Measurements from ENCODE around the gene PKP3. TPM values are rescaled to one million over a fixed set of nuclear protein-coding genes. Genes with fewer than 3 reads are reported as not detected.

The PKP3 gene
- polyA plus RNA-seq, 4 donors: 72.5 to 152 (median 111) TPM

GRCh38 chr11:351411-351810 lies 42.6 kb upstream of the PKP3 start:
- no peaks in the 10 kb centered on the region for H3K36me3 ChIP-seq (ENCODE audit: control insufficient read depth in 3 of 3, insufficient read depth in 2 of 3, low read depth in 1 of 3, low read length in 3 of 3)
- 95 to 96% (median 96%) methylated on average over 14 of the region's 14 CpGs for WGBS, 3 donors
- H3K27ac ChIP-seq (ENCODE audit: low read depth in 1 of 3, low read length in 2 of 3): no peak overlapping the region
- FAIRE-seq (no peak), DNase-seq (no peak)
- H3K27me3 ChIP-seq (ENCODE audit: control insufficient read depth in 3 of 3, insufficient read depth in 3 of 3, low read length in 3 of 3): no peaks in the 10 kb centered on the region
- H3K4me1 ChIP-seq (ENCODE audit: control insufficient read depth in 3 of 3, insufficient read depth in 2 of 3, low read depth in 1 of 3, low read length in 2 of 3): peaks cover 0 to 44% (median 5%) of the 10 kb centered on the region in 3 donors
- no peak overlapping the region for H3K4me3 ChIP-seq (ENCODE audit: low read depth in 1 of 3, low read length in 3 of 3)
- no peaks in the 10 kb centered on the region for H3K9me3 ChIP-seq (ENCODE audit: control insufficient read depth in 2 of 2, insufficient read depth in 1 of 2, low read depth in 1 of 2, low read length in 1 of 2)

- H3K4me3 ChIP-seq (ENCODE audit: low read depth in 1 of 3, low read length in 3 of 3): no peak overlapping the region
- FAIRE-seq (no peak), DNase-seq (no peak)
- H3K9me3 ChIP-seq (ENCODE audit: control insufficient read depth in 2 of 2, insufficient read depth in 1 of 2, low read depth in 1 of 2, low read length in 1 of 2): no peaks in the 10 kb centered on the region
- peaks cover 0 to 44% (median 5%) of the 10 kb centered on the region in 3 donors for H3K4me1 ChIP-seq (ENCODE audit: control insufficient read depth in 3 of 3, insufficient read depth in 2 of 3, low read depth in 1 of 3, low read length in 2 of 3)
- H3K27ac ChIP-seq (ENCODE audit: low read depth in 1 of 3, low read length in 2 of 3): peak overlapping the region in 2 of 3 donors; percentile 72 to 90
- no peaks in the 10 kb centered on the region for H3K36me3 ChIP-seq (ENCODE audit: control insufficient read depth in 3 of 3, insufficient read depth in 2 of 3, low read depth in 1 of 3, low read length in 3 of 3)
- no peaks in the 10 kb centered on the region for H3K27me3 ChIP-seq (ENCODE audit: control insufficient read depth in 3 of 3, insufficient read depth in 3 of 3, low read length in 3 of 3)
- 87 to 92% (median 92%) methylated on average over 12 of the region's 12 CpGs for WGBS, 3 donors
Observed at GRCh38 chr11:352456-353031, 41.5 kb upstream of the PKP3 start.

- no peaks in the 10 kb centered on the region for H3K27me3 ChIP-seq (ENCODE audit: control insufficient read depth in 3 of 3, insufficient read depth in 3 of 3, low read length in 3 of 3)
- peak in 1 of 2 donors; percentile 59 for DNase-seq
- no peak overlapping the region for H3K4me3 ChIP-seq (ENCODE audit: low read depth in 1 of 3, low read length in 3 of 3)
- H3K27ac ChIP-seq (ENCODE audit: low read depth in 1 of 3, low read length in 2 of 3): peak overlapping the region in 2 of 3 donors; percentile 72 to 90
- H3K9me3 ChIP-seq (ENCODE audit: control insufficient read depth in 2 of 2, insufficient read depth in 1 of 2, low read depth in 1 of 2, low read length in 1 of 2): no peaks in the 10 kb centered on the region
- WGBS, 3 donors: 23 to 32% (median 29%) methylated on average over 16 of the region's 16 CpGs
- no peak for FAIRE-seq
- peaks cover 0 to 44% (median 5%) of the 10 kb centered on the region in 3 donors for H3K4me1 ChIP-seq (ENCODE audit: control insufficient read depth in 3 of 3, insufficient read depth in 2 of 3, low read depth in 1 of 3, low read length in 2 of 3)
- H3K36me3 ChIP-seq (ENCODE audit: control insufficient read depth in 3 of 3, insufficient read depth in 2 of 3, low read depth in 1 of 3, low read length in 3 of 3): no peaks in the 10 kb centered on the region
Observed at GRCh38 chr11:353179-353873, 40.7 kb upstream of the PKP3 start.

GRCh38 chr11:355581-356458 lies 38.2 kb upstream of the PKP3 start:
- FAIRE-seq (no peak), DNase-seq (peak; percentile 83 to 96)
- peaks cover 0 to 2% (median 0%) of the 10 kb centered on the region in 3 donors for H3K27me3 ChIP-seq (ENCODE audit: control insufficient read depth in 3 of 3, insufficient read depth in 3 of 3, low read length in 3 of 3)
- H3K27ac ChIP-seq (ENCODE audit: low read depth in 1 of 3, low read length in 2 of 3): peak overlapping the region; percentile 82 to 93 (median 91)
- H3K4me1 ChIP-seq (ENCODE audit: control insufficient read depth in 3 of 3, insufficient read depth in 2 of 3, low read depth in 1 of 3, low read length in 2 of 3): peaks cover 0 to 30% (median 5%) of the 10 kb centered on the region in 3 donors
- peak overlapping the region; percentile 37 to 41 (median 41) for H3K4me3 ChIP-seq (ENCODE audit: low read depth in 1 of 3, low read length in 3 of 3)
- 3 to 8% (median 7%) methylated on average over 35 to 76 of the region's 76 CpGs for WGBS, 3 donors
- H3K9me3 ChIP-seq (ENCODE audit: control insufficient read depth in 2 of 2, insufficient read depth in 1 of 2, low read depth in 1 of 2, low read length in 1 of 2): peaks cover 0 to 9% of the 10 kb centered on the region in 2 donors
- H3K36me3 ChIP-seq (ENCODE audit: control insufficient read depth in 3 of 3, insufficient read depth in 2 of 3, low read depth in 1 of 3, low read length in 3 of 3): no peaks in the 10 kb centered on the region

- 78 to 81% (median 78%) methylated on average over 6 of the region's 6 CpGs for WGBS, 3 donors
- no peak overlapping the region for H3K27ac ChIP-seq (ENCODE audit: low read depth in 1 of 3, low read length in 2 of 3)
- H3K27me3 ChIP-seq (ENCODE audit: control insufficient read depth in 3 of 3, insufficient read depth in 3 of 3, low read length in 3 of 3): peaks cover 0 to 4% (median 0%) of the 10 kb centered on the region in 3 donors
- H3K4me3 ChIP-seq (ENCODE audit: low read depth in 1 of 3, low read length in 3 of 3): no peak overlapping the region
- peaks cover 0 to 24% (median 5%) of the 10 kb centered on the region in 3 donors for H3K4me1 ChIP-seq (ENCODE audit: control insufficient read depth in 3 of 3, insufficient read depth in 2 of 3, low read depth in 1 of 3, low read length in 2 of 3)
- no peaks in the 10 kb centered on the region for H3K36me3 ChIP-seq (ENCODE audit: control insufficient read depth in 3 of 3, insufficient read depth in 2 of 3, low read depth in 1 of 3, low read length in 3 of 3)
- DNase-seq: no peak
- H3K9me3 ChIP-seq (ENCODE audit: control insufficient read depth in 2 of 2, insufficient read depth in 1 of 2, low read depth in 1 of 2, low read length in 1 of 2): peaks cover 0 to 17% of the 10 kb centered on the region in 2 donors
- no peak for FAIRE-seq
Observed at GRCh38 chr11:356610-357009, 37.4 kb upstream of the PKP3 start.

- Histone ChIP-seq H3K4me3 (ENCODE audit: low read depth in 1 of 3, low read length in 3 of 3) (no peak overlapping the region), H3K27me3 (ENCODE audit: control insufficient read depth in 3 of 3, insufficient read depth in 3 of 3, low read length in 3 of 3) (peaks cover 0 to 4% (median 0%) of the 10 kb centered on the region in 3 donors), H3K4me1 (ENCODE audit: control insufficient read depth in 3 of 3, insufficient read depth in 2 of 3, low read depth in 1 of 3, low read length in 2 of 3) (peaks cover 0 to 24% (median 5%) of the 10 kb centered on the region in 3 donors), H3K36me3 (ENCODE audit: control insufficient read depth in 3 of 3, insufficient read depth in 2 of 3, low read depth in 1 of 3, low read length in 3 of 3) (no peaks in the 10 kb centered on the region), H3K9me3 (ENCODE audit: control insufficient read depth in 2 of 2, insufficient read depth in 1 of 2, low read depth in 1 of 2, low read length in 1 of 2) (peaks cover 0 to 22% of the 10 kb centered on the region in 2 donors), H3K27ac (ENCODE audit: low read depth in 1 of 3, low read length in 2 of 3) (no peak overlapping the region)
- 85 to 94% (median 88%) methylated on average over 4 of the region's 4 CpGs for WGBS, 3 donors
- FAIRE-seq (no peak), DNase-seq (no peak)
Observed at GRCh38 chr11:357582-357981, 36.4 kb upstream of the PKP3 start.

- Histone ChIP-seq H3K27ac (ENCODE audit: low read depth in 1 of 3, low read length in 2 of 3) (no peak overlapping the region), H3K4me1 (ENCODE audit: control insufficient read depth in 3 of 3, insufficient read depth in 2 of 3, low read depth in 1 of 3, low read length in 2 of 3) (peaks cover 0 to 17% (median 3%) of the 10 kb centered on the region in 3 donors), H3K36me3 (ENCODE audit: control insufficient read depth in 3 of 3, insufficient read depth in 2 of 3, low read depth in 1 of 3, low read length in 3 of 3) (no peaks in the 10 kb centered on the region), H3K4me3 (ENCODE audit: low read depth in 1 of 3, low read length in 3 of 3) (no peak overlapping the region), H3K9me3 (ENCODE audit: control insufficient read depth in 2 of 2, insufficient read depth in 1 of 2, low read depth in 1 of 2, low read length in 1 of 2) (peaks cover 0 to 23% of the 10 kb centered on the region in 2 donors), H3K27me3 (ENCODE audit: control insufficient read depth in 3 of 3, insufficient read depth in 3 of 3, low read length in 3 of 3) (peaks cover 0 to 4% (median 0%) of the 10 kb centered on the region in 3 donors)
- no peak for DNase-seq
- no peak for FAIRE-seq
- 57 to 78% (median 62%) methylated on average over 34 of the region's 34 CpGs for WGBS, 3 donors
Observed at GRCh38 chr11:358129-358800, 35.7 kb upstream of the PKP3 start.

Data from small intestine (tissue), 7 donors.